Brain microvascular endothelial cell (primary cell): ENCODE measurements around the gene GAPDH.
A peak's percentile ranks its signal among the peaks of the same experiment; 100 is the strongest.

Experiments used
- DNase-seq: peaks from one replicate; pipeline ENCODE4 v3.0.0-alpha.2; 2020
- H3K27ac ChIP-seq: fragments of 250-450 bp; sonication (Bioruptor Pico); 2 replicates; pipeline ENCODE4 v1.5.1; 2020; ENCODE audit warnings: mild to moderate bottlenecking, moderate library complexity
- H3K27me3 ChIP-seq: fragments of 250-450 bp; sonication (Bioruptor Pico); replicated peaks from 2 replicates; pipeline ENCODE4 v1.5.1; 2020; ENCODE audit warnings: mild to moderate bottlenecking
- H3K36me3 ChIP-seq: fragments of 250-450 bp; sonication (Bioruptor Pico); replicated peaks from 2 replicates; pipeline ENCODE4 v1.5.1; 2020; ENCODE audit warnings: mild to moderate bottlenecking
- H3K4me3 ChIP-seq: 2 replicates; pipeline ENCODE4 v1.5.1; 2011; ENCODE audit warnings: low read depth, mild to moderate bottlenecking, control low read depth, low read length, moderate library complexity
- in situ Hi-C: cut with HindIII; loops from 2 replicates; pipeline ENCODE4 v1.10.0; 2017; ENCODE audit warnings: low sequenced_read_pairs, low pct_ligation_motif_present
- TF ChIP-seq, protein P1 (sequence below): IDR thresholded peaks from 2 replicates; pipeline ENCODE4 v1.5.1; 2011; ENCODE audit warnings: low read depth, mild to moderate bottlenecking, moderate library complexity, low read length, control low read depth, inconsistent platforms; ENCODE audit errors: missing control alignments

The GAPDH gene

DNA sequence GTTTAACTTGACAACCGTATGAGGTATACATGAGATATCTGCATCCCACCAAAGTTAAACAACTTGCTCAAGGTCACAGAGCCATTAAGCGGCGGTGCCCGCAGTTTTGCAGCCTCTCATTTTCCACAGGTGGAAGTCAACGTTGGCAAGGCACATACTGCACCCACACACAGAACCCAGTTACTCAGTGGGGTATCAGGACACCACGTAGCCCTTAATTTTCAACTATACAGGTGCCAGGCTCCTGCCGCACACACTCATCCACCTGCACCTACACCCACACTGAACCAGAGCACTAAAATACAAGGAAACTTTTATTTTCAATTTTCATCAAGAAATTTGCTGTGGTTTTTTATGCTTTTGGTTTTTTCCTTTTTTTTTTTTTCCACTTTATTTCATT is 35.5 kb downstream of the GAPDH start:
- no peaks in the 10 kb centered on the region for H3K27me3 ChIP-seq
- TF ChIP-seq, protein P1, sequence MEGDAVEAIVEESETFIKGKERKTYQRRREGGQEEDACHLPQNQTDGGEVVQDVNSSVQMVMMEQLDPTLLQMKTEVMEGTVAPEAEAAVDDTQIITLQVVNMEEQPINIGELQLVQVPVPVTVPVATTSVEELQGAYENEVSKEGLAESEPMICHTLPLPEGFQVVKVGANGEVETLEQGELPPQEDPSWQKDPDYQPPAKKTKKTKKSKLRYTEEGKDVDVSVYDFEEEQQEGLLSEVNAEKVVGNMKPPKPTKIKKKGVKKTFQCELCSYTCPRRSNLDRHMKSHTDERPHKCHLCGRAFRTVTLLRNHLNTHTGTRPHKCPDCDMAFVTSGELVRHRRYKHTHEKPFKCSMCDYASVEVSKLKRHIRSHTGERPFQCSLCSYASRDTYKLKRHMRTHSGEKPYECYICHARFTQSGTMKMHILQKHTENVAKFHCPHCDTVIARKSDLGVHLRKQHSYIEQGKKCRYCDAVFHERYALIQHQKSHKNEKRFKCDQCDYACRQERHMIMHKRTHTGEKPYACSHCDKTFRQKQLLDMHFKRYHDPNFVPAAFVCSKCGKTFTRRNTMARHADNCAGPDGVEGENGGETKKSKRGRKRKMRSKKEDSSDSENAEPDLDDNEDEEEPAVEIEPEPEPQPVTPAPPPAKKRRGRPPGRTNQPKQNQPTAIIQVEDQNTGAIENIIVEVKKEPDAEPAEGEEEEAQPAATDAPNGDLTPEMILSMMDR, result no peak
- in situ Hi-C loops, result no loop called here
- no peak overlapping the region for H3K27ac ChIP-seq
- peaks cover 42% of the 10 kb centered on the region for H3K36me3 ChIP-seq
- H3K4me3 ChIP-seq, result no peak overlapping the region
- DNase-seq, result no peak

DNA sequence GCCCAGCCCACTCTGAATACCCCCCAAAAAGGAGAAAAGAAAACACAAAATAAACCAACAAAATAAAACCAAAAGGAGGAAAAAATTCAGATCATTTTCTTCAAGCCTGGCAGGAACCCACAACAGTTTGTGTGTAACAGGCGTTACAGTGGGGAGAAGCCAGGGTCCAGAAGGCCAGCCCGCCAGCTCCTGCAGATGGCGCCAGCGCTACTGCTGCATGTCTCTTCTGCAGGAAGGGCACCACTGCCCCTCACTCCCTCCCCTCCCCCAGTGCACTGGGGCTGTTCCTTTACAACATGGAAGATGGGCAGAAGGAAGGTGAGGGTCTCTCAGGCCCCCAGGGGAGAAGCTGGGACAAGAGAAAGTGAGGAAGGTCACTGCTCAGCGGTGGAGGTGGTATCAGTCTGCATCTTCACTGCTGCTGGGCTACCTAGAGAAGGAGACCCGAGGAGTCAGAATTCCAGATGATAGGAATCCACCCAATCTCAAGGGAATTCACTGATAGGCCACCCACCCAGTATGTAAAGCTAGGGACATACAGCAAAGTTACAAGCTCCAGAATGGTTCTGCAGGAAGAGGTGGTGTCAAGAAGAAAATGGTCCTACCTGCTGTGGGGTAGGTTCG is 36.1 kb downstream of the GAPDH start:
- H3K27me3 ChIP-seq, result no peaks in the 10 kb centered on the region
- in situ Hi-C loops, result no loop called here
- H3K4me3 ChIP-seq, result no peak overlapping the region
- H3K27ac ChIP-seq, result no peak overlapping the region
- TF ChIP-seq, protein P1, result peak; percentile 68
- DNase-seq, result no peak
- H3K36me3 ChIP-seq, result peaks cover 47% of the 10 kb centered on the region

DNA sequence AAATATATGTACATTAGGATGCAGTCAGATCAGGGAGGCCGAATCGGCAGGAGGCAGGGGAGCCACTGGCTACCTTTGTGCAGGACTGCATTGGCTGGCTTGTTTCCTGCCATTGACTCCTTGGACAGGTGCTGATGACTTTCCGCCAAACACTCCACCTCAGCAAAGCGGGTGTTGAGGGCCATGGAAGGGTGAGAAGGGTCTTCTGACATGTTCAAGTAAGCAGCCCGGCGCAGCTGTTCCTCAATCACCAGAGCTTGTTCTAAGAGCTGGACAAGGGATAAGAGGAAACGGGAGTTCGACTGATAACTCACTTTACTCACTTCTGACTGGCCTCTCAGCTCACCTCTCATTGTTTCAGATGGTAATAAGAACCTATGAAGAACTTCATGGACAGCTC is 38.7 kb downstream of the GAPDH start:
- Histone ChIP-seq H3K36me3 (peaks cover 63% of the 10 kb centered on the region), H3K27ac (no peak overlapping the region), H3K4me3 (no peak overlapping the region), H3K27me3 (no peaks in the 10 kb centered on the region)
- in situ Hi-C loops, result no loop called here
- TF ChIP-seq, protein P1, result no peak
- no peak for DNase-seq

DNA sequence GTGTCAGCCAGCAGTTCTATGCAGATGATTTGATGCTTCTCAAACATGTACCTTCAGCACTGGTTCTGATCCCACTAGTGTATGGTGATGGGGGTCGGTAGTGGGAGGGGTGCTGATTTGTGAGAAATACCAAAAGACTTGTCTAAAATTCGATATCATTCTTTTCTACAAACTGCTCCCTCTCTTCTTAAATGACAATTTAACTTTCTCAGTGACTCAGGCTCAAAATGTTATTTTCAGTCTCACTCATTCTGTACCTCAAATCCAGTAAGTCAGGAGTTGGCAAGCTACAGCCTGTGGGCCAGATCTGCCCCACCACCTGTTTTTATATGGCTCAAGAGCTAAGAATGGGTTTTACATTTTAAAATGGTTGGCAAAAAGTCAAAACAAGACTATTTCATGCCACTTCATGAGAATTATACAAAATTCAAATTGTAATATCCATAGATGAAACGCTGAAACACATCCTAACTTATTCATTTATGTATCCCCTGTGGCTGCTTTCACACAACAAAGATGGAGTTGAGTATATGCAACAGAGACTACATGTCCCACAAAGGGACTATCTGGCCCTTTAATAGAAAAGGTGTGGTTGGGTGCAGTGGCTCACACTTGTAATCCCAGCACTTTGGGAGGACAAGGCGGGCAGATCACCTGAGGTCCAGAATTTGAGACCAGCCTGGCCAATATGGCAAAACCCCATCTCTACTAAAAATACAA is 40.4 kb downstream of the GAPDH start:
- in situ Hi-C loops, result no loop called here
- peaks cover 67% of the 10 kb centered on the region for H3K36me3 ChIP-seq
- TF ChIP-seq, protein P1, result no peak
- no peaks in the 10 kb centered on the region for H3K27me3 ChIP-seq
- no peak overlapping the region for H3K4me3 ChIP-seq
- DNase-seq, result no peak
- H3K27ac ChIP-seq, result no peak overlapping the region

DNA sequence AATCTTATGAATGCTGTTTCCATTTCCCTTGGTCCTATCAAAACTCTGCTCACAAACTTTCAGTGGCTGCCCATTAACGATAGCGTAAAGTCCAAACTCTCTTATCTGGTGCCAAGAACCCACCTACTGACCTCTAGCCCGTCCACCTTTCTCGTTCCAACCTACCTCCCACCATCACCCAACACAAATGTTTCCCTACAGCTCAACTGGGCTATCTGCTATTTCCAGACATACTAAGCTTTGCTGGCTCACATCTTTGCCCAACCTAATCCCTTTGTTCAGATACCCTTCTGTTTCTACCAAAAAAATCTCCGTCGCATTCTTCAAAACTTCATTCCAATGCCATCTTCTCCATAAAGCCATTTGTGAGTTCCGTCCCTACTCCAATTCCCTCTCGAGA is 41.3 kb downstream of the GAPDH start:
- no peaks in the 10 kb centered on the region for H3K27me3 ChIP-seq
- peaks cover 67% of the 10 kb centered on the region for H3K36me3 ChIP-seq
- TF ChIP-seq, protein P1, result no peak
- no peak overlapping the region for H3K27ac ChIP-seq
- in situ Hi-C loops, result no loop called here
- no peak overlapping the region for H3K4me3 ChIP-seq
- no peak for DNase-seq
